Suprapubic skin (tissue), 4 donors: Measurements from ENCODE around the gene CCDC191. TPM values are rescaled to one million over a fixed set of nuclear protein-coding genes. Genes with fewer than 3 reads are reported as not detected.

Experiments
- DNase-seq, 2 donors: peaks; one replicate each; pipeline ENCODE4 v3.0.0-alpha.2; 2019; ENCODE audit warnings: low spot score in 2 of 2
- H3K27ac ChIP-seq: fragments of 200-600 bp; sonication (generic); one replicate; pipeline ENCODE4 v1.5.1; 2019
- H3K27me3 ChIP-seq: fragments of 200-600 bp; sonication (generic); one replicate; pipeline ENCODE4 v1.5.1; 2019
- H3K36me3 ChIP-seq: fragments of 200-600 bp; sonication (generic); one replicate; pipeline ENCODE4 v1.5.1; 2019
- H3K4me1 ChIP-seq: fragments of 200-600 bp; sonication (generic); one replicate; pipeline ENCODE4 v1.5.1; 2019
- H3K4me3 ChIP-seq: fragments of 200-600 bp; sonication (generic); one replicate; pipeline ENCODE4 v1.5.1; 2019; ENCODE audit warnings: mild to moderate bottlenecking
- H3K9me3 ChIP-seq: fragments of 200-600 bp; sonication (generic); one replicate; pipeline ENCODE4 v1.5.1; 2019
- CTCF ChIP-seq, 2 donors: fragments of 200-600 bp in 1 of 2; fragments of 450-650 bp in 1 of 2; sonication (generic) in 1 of 2; IDR thresholded peaks; one replicate each; pipeline ENCODE4 v1.5.1; 2016 to 2019; ENCODE audit warnings: antibody characterized with exemption in 2 of 2, mild to moderate bottlenecking in 1 of 2, moderate library complexity in 1 of 2
- EP300 ChIP-seq: sonication (generic); formaldehyde crosslinking; IDR thresholded peaks from one replicate; pipeline ENCODE4 v1.6.1; 2017; ENCODE audit warnings: antibody characterized with exemption
- POLR2A ChIP-seq, 2 donors: fragments of 450-650 bp; IDR thresholded peaks; one replicate each; pipeline ENCODE4 v1.6.1; 2017; ENCODE audit warnings: antibody characterized with exemption in 2 of 2, mild to moderate bottlenecking in 2 of 2, moderate library complexity in 2 of 2
- POLR2AphosphoS5 ChIP-seq, 3 donors: sonication (generic); formaldehyde crosslinking; IDR thresholded peaks; one replicate each; pipeline ENCODE4 v1.6.1; 2017; ENCODE audit warnings: antibody characterized with exemption in 3 of 3
- WGBS: methylation state at CpG from one replicate; pipeline ENCODE4 v1.1.5; 2018; 5-methylcytosine and 5-hydroxymethylcytosine counted together
- total RNA-seq, 4 donors: library from RNA; depleted of rRNA; stranded (reverse); fragments of >200 nt; gene quantifications; one replicate each; pipeline ENCODE4 v1.1.0, GENCODE V29; 2016

CCDC191 gene
- total RNA-seq, 4 donors from 2014 or later: 2.6 to 10.9 (median 4.8) TPM

- no peak for DNase-seq
- no peak for TF ChIP-seq POLR2AphosphoS5 (IDR thresholded peaks at IDR 0.05)
- TF ChIP-seq POLR2A (IDR thresholded peaks at IDR 0.05): no peak
- TF ChIP-seq EP300: no peak
- no peak for TF ChIP-seq CTCF (IDR thresholded peaks at IDR 0.05)
- no peaks in the 10 kb centered on the region for H3K9me3 ChIP-seq
- no peaks in the 10 kb centered on the region for H3K27me3 ChIP-seq
- WGBS: 93% methylated on average over 5 of the region's 5 CpGs
- no peak overlapping the region for H3K27ac ChIP-seq
- H3K4me1 ChIP-seq: no peaks in the 10 kb centered on the region
- H3K36me3 ChIP-seq: peaks cover 41% of the 10 kb centered on the region
- no peak overlapping the region for H3K4me3 ChIP-seq
These were observed 50.8 kb downstream of the CCDC191 start for GRCh38 chr3:114005481-114005880.

GRCh38 chr3:113985541-113985940, 70.8 kb downstream of the CCDC191 start:
- H3K27ac ChIP-seq: no peak overlapping the region
- H3K27me3 ChIP-seq: no peaks in the 10 kb centered on the region
- no peak overlapping the region for H3K4me3 ChIP-seq
- no peaks in the 10 kb centered on the region for H3K9me3 ChIP-seq
- H3K4me1 ChIP-seq: no peaks in the 10 kb centered on the region
- DNase-seq: no peak
- H3K36me3 ChIP-seq: peaks cover 18% of the 10 kb centered on the region
- TF ChIP-seq POLR2AphosphoS5 (IDR thresholded peaks at IDR 0.05) (no peak), CTCF (IDR thresholded peaks at IDR 0.05) (no peak), POLR2A (IDR thresholded peaks at IDR 0.05) (no peak), EP300 (no peak)
- WGBS: 55% methylated on average over 4 of the region's 4 CpGs

GRCh38 chr3:113983544-113983943, 72.8 kb downstream of the CCDC191 start:
- WGBS: 97% methylated on average over 3 of the region's 3 CpGs
- peaks cover 21% of the 10 kb centered on the region for H3K36me3 ChIP-seq

GRCh38 chr3:113981803-113982202, 74.5 kb downstream of the CCDC191 start:
- no peaks in the 10 kb centered on the region for H3K27me3 ChIP-seq
- H3K27ac ChIP-seq: no peak overlapping the region
- TF ChIP-seq CTCF (IDR thresholded peaks at IDR 0.05): no peak
- TF ChIP-seq POLR2AphosphoS5 (IDR thresholded peaks at IDR 0.05): no peak
- TF ChIP-seq POLR2A (IDR thresholded peaks at IDR 0.05): no peak
- TF ChIP-seq EP300: no peak
- H3K36me3 ChIP-seq: peaks cover 34% of the 10 kb centered on the region
- H3K9me3 ChIP-seq: no peaks in the 10 kb centered on the region
- DNase-seq: no peak
- no peaks in the 10 kb centered on the region for H3K4me1 ChIP-seq
- no peak overlapping the region for H3K4me3 ChIP-seq

More at GRCh38 chr3:113983544-113983943, 72.8 kb downstream of the CCDC191 start:
- Histone ChIP-seq H3K27ac (no peak overlapping the region), H3K27me3 (no peaks in the 10 kb centered on the region), H3K4me3 (no peak overlapping the region), H3K4me1 (no peaks in the 10 kb centered on the region), H3K9me3 (no peaks in the 10 kb centered on the region)
- TF ChIP-seq EP300 (no peak), CTCF (IDR thresholded peaks at IDR 0.05) (no peak), POLR2AphosphoS5 (IDR thresholded peaks at IDR 0.05) (no peak), POLR2A (IDR thresholded peaks at IDR 0.05) (no peak)
- DNase-seq: no peak

- 83% methylated on average over 1 of the region's 1 CpG for WGBS
- DNase-seq: no peak
- TF ChIP-seq POLR2A (IDR thresholded peaks at IDR 0.05): no peak
- TF ChIP-seq EP300: no peak
- TF ChIP-seq CTCF (IDR thresholded peaks at IDR 0.05): no peak
- no peak for TF ChIP-seq POLR2AphosphoS5 (IDR thresholded peaks at IDR 0.05)
- H3K36me3 ChIP-seq: peaks cover 37% of the 10 kb centered on the region
- no peaks in the 10 kb centered on the region for H3K4me1 ChIP-seq
- no peaks in the 10 kb centered on the region for H3K27me3 ChIP-seq
- no peaks in the 10 kb centered on the region for H3K9me3 ChIP-seq
- H3K4me3 ChIP-seq: no peak overlapping the region
- no peak overlapping the region for H3K27ac ChIP-seq
These were observed 76.4 kb downstream of the CCDC191 start for GRCh38 chr3:113979916-113980315.
